Lung (tissue), 12 donors: ENCODE data around the gene GNPTAB. TPM values are rescaled to one million over a fixed set of nuclear protein-coding genes. Genes with fewer than 3 reads are reported as not detected.
"Not testable (repeated sequence)": the region's sequence is repeated elsewhere in the genome, so short reads cannot be mapped to it uniquely, and the experiment has no call there.

Experiments
- ATAC-seq: fragments of 200-7000 bp; cut with Tn5 transposase; one replicate; pipeline ENCODE4 v1.9.1; 2020; ENCODE audit warnings: moderate number of reproducible peaks; ENCODE audit not compliant: insufficient read depth, low FRiP score
- DNase-seq, 3 donors: peaks; one replicate each; pipeline ENCODE4 v3.0.0-alpha.2; 2013 to 2017
- H3K27ac ChIP-seq, 2 donors: one replicate each; pipeline ENCODE4 v1.5.1; 2013; ENCODE audit warnings: mild to moderate bottlenecking in 2 of 2, moderate library complexity in 2 of 2, control low read depth in 1 of 2, inconsistent platforms in 1 of 2, low read depth in 1 of 2, low read length in 1 of 2
- H3K27me3 ChIP-seq, 3 donors: one replicate each; pipeline ENCODE4 v1.5.1; 2013; ENCODE audit warnings: low read length in 2 of 3; ENCODE audit not compliant: control insufficient read depth in 3 of 3, insufficient read depth in 3 of 3
- H3K36me3 ChIP-seq, 4 donors: one replicate each; pipeline ENCODE4 v1.5.1; 2013; ENCODE audit warnings: low read length in 4 of 4, mild to moderate bottlenecking in 1 of 4, moderate library complexity in 1 of 4; ENCODE audit not compliant: control insufficient read depth in 4 of 4, insufficient read depth in 4 of 4
- H3K4me1 ChIP-seq, 5 donors: one replicate each; pipeline ENCODE4 v1.5.1; 2013; ENCODE audit warnings: low read length in 5 of 5, mild to moderate bottlenecking in 2 of 5, moderate library complexity in 1 of 5; ENCODE audit not compliant: control insufficient read depth in 5 of 5, insufficient read depth in 5 of 5
- H3K4me3 ChIP-seq: one replicate; pipeline ENCODE4 v1.5.1; 2013; ENCODE audit warnings: mild to moderate bottlenecking, control low read depth, moderate library complexity
- H3K9ac ChIP-seq, 2 donors: one replicate each; pipeline ENCODE4 v1.5.1; 2013; ENCODE audit warnings: low read length in 2 of 2, control low read depth in 1 of 2; ENCODE audit not compliant: insufficient read depth in 1 of 2
- H3K9me3 ChIP-seq, 4 donors: one replicate each; pipeline ENCODE4 v1.5.1; 2013; ENCODE audit warnings: low read length in 3 of 4, mild to moderate bottlenecking in 1 of 4, moderate library complexity in 1 of 4; ENCODE audit not compliant: control insufficient read depth in 4 of 4, insufficient read depth in 3 of 4
- CTCF ChIP-seq: IDR thresholded peaks from 2 replicates; pipeline ENCODE4 v1.5.1; 2012; ENCODE audit warnings: mild to moderate bottlenecking; ENCODE audit errors: control extremely low read depth, extremely low read depth
- WGBS, 2 donors: extraction: QIAGEN DNeasy Blood & Tissue Kit; methylation state at CpG; one replicate each; pipeline ENCODE4 v1.1.7; 2013; 5-methylcytosine and 5-hydroxymethylcytosine counted together
- polyA plus RNA-seq, 2 donors: library from polyadenylated mRNA; stranded (reverse); fragments of 200-250 nt; gene quantifications; one replicate each; pipeline ENCODE4 v1.2.1, GENCODE V29; 2013
- total RNA-seq, 2 donors: library from RNA; depleted of rRNA in 1 of 2; stranded (reverse); fragments of >200 nt in 1 of 2; gene quantifications; one replicate each; pipeline ENCODE4 v1.2.1, GENCODE V29; 2014 to 2021
- donor health status: control.
- donor health status: control.
- donor health status: Bipolar disorder and iron deficiency.
- donor health status: healthy.
- donor health status: DM: yes; HTN: yes; CAD: no.

GNPTAB gene
- total and polyA plus RNA-seq, 4 donors, result 14.8 to 74.3 (median 39.9) TPM

DNA sequence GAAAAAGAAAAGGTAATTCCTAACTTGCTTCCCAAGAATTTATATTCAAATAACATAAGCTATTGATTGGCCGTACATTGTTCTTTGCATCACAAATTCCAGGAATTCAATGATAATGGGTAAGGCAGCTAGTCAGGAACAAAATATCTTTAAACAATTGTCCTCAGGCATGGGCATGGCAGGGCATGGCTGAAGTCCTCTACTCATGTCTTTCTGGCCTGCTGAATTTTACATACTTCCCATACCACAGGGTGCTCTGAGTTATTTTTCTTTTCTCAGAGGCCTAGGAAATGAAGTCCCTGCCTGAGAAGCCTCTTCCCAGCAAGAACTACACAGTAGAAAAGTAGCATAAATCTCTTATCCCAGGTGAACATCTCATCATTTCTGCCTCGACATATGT lies 31.5 kb upstream of the GNPTAB start:
- H3K9me3 ChIP-seq, result peaks cover 0 to 3% (median under 1%) of the 10 kb centered on the region in 4 donors
- WGBS, 2 donors, result 85 to 90% methylated on average over 2 of the region's 2 CpGs
- H3K4me3 ChIP-seq, result no peak overlapping the region
- H3K36me3 ChIP-seq, result no peaks in the 10 kb centered on the region
- no peak for DNase-seq
- no peaks in the 10 kb centered on the region for H3K27me3 ChIP-seq
- no peak overlapping the region for H3K9ac ChIP-seq
- no peak for TF ChIP-seq CTCF
- no peak for ATAC-seq
- no peak overlapping the region for H3K27ac ChIP-seq
- H3K4me1 ChIP-seq, result peaks cover 0 to 3% (median 0%) of the 10 kb centered on the region in 5 donors

DNA sequence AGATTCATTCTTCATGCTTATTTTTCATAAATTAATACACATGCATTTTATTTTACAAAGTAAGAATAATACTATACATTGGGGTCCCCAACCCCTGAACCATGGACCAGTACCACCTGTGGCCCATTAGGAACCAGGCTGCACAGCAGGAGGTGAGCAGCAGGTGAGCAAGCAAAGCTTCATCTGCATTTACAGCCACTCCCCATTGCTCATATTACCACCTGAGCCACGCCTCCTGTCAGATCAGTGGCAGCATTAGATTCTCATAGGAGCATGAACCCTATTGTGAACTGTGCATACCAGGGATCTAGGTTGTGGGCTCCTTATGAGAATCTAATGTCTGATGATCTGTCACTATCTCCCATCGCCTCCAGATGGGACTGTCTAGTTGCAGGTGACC lies 30.9 kb upstream of the GNPTAB start:
- H3K36me3 ChIP-seq, H3K27ac ChIP-seq, ATAC-seq, H3K27me3 ChIP-seq, H3K9me3 ChIP-seq, H3K4me3 ChIP-seq, H3K4me1 ChIP-seq, DNase-seq, H3K9ac ChIP-seq: not testable (repeated sequence)
- 97 to 100% methylated on average over 2 of the region's 2 CpGs for WGBS, 2 donors

- H3K4me1 ChIP-seq, result peaks cover 0 to 4% (median 0%) of the 10 kb centered on the region in 5 donors
- no peak overlapping the region for H3K4me3 ChIP-seq
- no peak overlapping the region for H3K27ac ChIP-seq
- peaks cover 0 to 2% (median 0%) of the 10 kb centered on the region in 4 donors for H3K9me3 ChIP-seq
- DNase-seq, result no peak
- no peak for ATAC-seq
- H3K36me3 ChIP-seq, result no peaks in the 10 kb centered on the region
- no peaks in the 10 kb centered on the region for H3K27me3 ChIP-seq
- no peak overlapping the region for H3K9ac ChIP-seq
- TF ChIP-seq CTCF, result no peak
These were observed 29.2 kb upstream of the GNPTAB start for GRCh38 chr12:101859664-101860607.

- no peak for DNase-seq
- TF ChIP-seq CTCF, result no peak
- H3K4me3 ChIP-seq, result no peak overlapping the region
- peaks cover 0 to 6% (median 0%) of the 10 kb centered on the region in 5 donors for H3K4me1 ChIP-seq
- no peaks in the 10 kb centered on the region for H3K9me3 ChIP-seq
- ATAC-seq, result no peak
- no peaks in the 10 kb centered on the region for H3K36me3 ChIP-seq
- H3K27ac ChIP-seq, result no peak overlapping the region
- 93 to 97% methylated on average over 3 of the region's 3 CpGs for WGBS, 2 donors
- H3K9ac ChIP-seq, result no peak overlapping the region
- H3K27me3 ChIP-seq, result no peaks in the 10 kb centered on the region
These were observed 27.6 kb upstream of the GNPTAB start for GRCh38 chr12:101858361-101858760.
